Measurements from ENCODE around the gene HEPACAM. TPM values are rescaled to one million over a fixed set of nuclear protein-coding genes. Genes with fewer than 3 reads are reported as not detected.

The HEPACAM gene
- total RNA-seq, 4 donors from 2014 or later, result 0.67 to 1.7 TPM; not detected in 2

DNA sequence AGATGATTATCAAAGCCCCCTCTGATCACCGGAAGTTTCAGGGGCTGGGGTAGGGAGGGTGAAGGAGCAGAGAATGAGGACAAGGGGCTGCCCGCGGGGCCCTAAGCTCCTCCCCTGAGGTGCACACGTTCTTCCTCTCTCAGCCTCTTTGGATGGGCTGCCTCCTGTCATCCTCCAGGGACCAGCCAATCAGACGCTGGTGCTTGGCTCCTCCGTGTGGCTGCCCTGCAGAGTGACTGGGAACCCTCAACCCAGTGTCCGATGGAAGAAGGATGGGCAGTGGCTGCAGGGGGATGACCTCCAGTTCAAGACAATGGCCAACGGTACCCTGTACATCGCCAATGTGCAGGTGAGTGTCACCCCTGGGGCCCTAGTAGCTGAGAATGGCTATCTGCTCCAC lies 63.1 kb downstream of the HEPACAM start:
- Histone ChIP-seq H3K27me3 (peaks cover 0 to 29% of the 10 kb centered on the region in 2 donors), H3K4me3 (no peak overlapping the region), H3K4me1 (peaks cover 0 to 30% (median 0%) of the 10 kb centered on the region in 4 donors), H3K27ac (no peak overlapping the region), H3K36me3 (no peaks in the 10 kb centered on the region), H3K9me3 (no peaks in the 10 kb centered on the region)
- no peak for TF ChIP-seq POLR2A (IDR thresholded peaks at IDR 0.05)
- TF ChIP-seq, protein P1, sequence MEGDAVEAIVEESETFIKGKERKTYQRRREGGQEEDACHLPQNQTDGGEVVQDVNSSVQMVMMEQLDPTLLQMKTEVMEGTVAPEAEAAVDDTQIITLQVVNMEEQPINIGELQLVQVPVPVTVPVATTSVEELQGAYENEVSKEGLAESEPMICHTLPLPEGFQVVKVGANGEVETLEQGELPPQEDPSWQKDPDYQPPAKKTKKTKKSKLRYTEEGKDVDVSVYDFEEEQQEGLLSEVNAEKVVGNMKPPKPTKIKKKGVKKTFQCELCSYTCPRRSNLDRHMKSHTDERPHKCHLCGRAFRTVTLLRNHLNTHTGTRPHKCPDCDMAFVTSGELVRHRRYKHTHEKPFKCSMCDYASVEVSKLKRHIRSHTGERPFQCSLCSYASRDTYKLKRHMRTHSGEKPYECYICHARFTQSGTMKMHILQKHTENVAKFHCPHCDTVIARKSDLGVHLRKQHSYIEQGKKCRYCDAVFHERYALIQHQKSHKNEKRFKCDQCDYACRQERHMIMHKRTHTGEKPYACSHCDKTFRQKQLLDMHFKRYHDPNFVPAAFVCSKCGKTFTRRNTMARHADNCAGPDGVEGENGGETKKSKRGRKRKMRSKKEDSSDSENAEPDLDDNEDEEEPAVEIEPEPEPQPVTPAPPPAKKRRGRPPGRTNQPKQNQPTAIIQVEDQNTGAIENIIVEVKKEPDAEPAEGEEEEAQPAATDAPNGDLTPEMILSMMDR (IDR thresholded peaks at IDR 0.05), result no peak
- no peak for DNase-seq

DNA sequence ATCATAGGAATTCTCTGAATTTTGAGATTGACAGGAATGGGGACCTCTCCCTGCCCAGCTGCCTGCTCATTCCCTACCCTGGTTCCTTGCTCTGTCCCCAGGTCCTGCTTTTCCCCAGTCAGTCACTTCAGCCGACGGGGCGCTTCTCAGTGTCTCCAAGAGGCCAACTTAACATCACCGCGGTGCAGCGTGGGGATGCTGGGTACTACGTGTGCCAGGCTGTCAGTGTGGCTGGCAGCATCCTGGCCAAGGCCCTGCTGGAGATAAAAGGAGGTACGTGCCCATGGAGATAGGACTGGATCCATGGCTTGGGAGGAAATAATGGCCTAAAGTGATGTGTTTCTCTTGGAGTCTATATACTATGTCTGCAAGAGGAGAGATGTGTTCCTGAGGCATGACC lies 63.6 kb downstream of the HEPACAM start:
- no peak for DNase-seq
- peaks cover 0 to 25% (median 0%) of the 10 kb centered on the region in 4 donors for H3K4me1 ChIP-seq
- H3K27ac ChIP-seq, result no peak overlapping the region
- no peaks in the 10 kb centered on the region for H3K9me3 ChIP-seq
- no peak overlapping the region for H3K4me3 ChIP-seq
- no peaks in the 10 kb centered on the region for H3K36me3 ChIP-seq
- TF ChIP-seq, protein P1 (IDR thresholded peaks at IDR 0.05), result no peak
- no peak for TF ChIP-seq POLR2A (IDR thresholded peaks at IDR 0.05)
- peaks cover 0 to 34% of the 10 kb centered on the region in 2 donors for H3K27me3 ChIP-seq

- Histone ChIP-seq H3K27me3 (peaks cover 0 to 49% of the 10 kb centered on the region in 2 donors), H3K36me3 (no peaks in the 10 kb centered on the region), H3K9me3 (no peaks in the 10 kb centered on the region), H3K4me3 (no peak overlapping the region), H3K27ac (no peak overlapping the region), H3K4me1 (peaks cover 0 to 23% (median 0%) of the 10 kb centered on the region in 4 donors)
- DNase-seq, result no peak
- TF ChIP-seq, protein P1 (IDR thresholded peaks at IDR 0.05), result no peak
- TF ChIP-seq POLR2A (IDR thresholded peaks at IDR 0.05), result no peak
These were observed 65.4 kb downstream of the HEPACAM start for GRCh38 chr11:124870430-124870829.

- peaks cover 0 to 54% of the 10 kb centered on the region in 2 donors for H3K27me3 ChIP-seq
- DNase-seq, result no peak
These were observed 65.9 kb downstream of the HEPACAM start for GRCh38 chr11:124869856-124870387.

DNA sequence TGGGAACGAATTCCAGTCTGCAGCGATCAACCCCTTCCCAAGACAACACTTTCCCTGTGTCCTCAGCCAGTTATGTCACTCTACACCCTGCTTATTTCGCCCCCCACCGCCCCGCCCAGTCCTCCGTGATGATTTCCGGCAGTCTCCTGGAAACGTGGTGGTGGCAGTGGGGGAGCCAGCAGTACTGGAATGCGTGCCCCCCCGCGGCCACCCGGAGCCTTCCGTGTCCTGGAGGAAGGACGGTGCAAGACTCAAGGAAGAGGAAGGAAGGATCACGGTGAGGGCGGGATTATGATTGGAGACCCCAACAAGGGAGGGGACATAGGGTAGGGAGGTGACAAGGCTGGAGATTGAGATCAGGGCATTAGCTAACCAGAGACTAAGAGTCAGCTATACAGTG lies 66.5 kb downstream of the HEPACAM start:
- H3K9me3 ChIP-seq, result no peaks in the 10 kb centered on the region
- no peak overlapping the region for H3K27ac ChIP-seq
- peaks cover 0 to 54% of the 10 kb centered on the region in 2 donors for H3K27me3 ChIP-seq
- H3K4me1 ChIP-seq, result peaks cover 0 to 30% (median 0%) of the 10 kb centered on the region in 4 donors
- H3K36me3 ChIP-seq, result no peaks in the 10 kb centered on the region
- no peak overlapping the region for H3K4me3 ChIP-seq
- no peak for DNase-seq
- TF ChIP-seq POLR2A (IDR thresholded peaks at IDR 0.05), result no peak
- TF ChIP-seq, protein P1 (IDR thresholded peaks at IDR 0.05), result no peak

More at GRCh38 chr11:124869856-124870387, 65.9 kb downstream of the HEPACAM start:
- Histone ChIP-seq H3K4me1 (peaks cover 0 to 28% (median 0%) of the 10 kb centered on the region in 4 donors), H3K36me3 (no peaks in the 10 kb centered on the region), H3K9me3 (no peaks in the 10 kb centered on the region), H3K27ac (no peak overlapping the region), H3K4me3 (no peak overlapping the region)
- TF ChIP-seq POLR2A (IDR thresholded peaks at IDR 0.05), result no peak
- TF ChIP-seq, protein P1 (IDR thresholded peaks at IDR 0.05), result no peak

Other genes with a start within 250 kb of the HEPACAM start
- gene NRGN, start 196.1 kb downstream of the HEPACAM start, total RNA-seq, result 10 to 100 TPM in 1 of 4 donors, under 1 TPM in 1, not detected in 2; 0.67 to 10.7 TPM
- gene VSIG2, start 183.8 kb downstream of the HEPACAM start, total RNA-seq, result not detected
- gene ESAM, start 173.8 kb downstream of the HEPACAM start, total RNA-seq, result 10 to 100 TPM in 1 of 4 donors, 1 to 10 TPM in 3; 1.2 to 11.1 (median 6.6) TPM
- 10 to 100 TPM; 16.5 to 33.8 (median 17.3) TPM for gene MSANTD2, start 135.6 kb downstream of the HEPACAM start, total RNA-seq
- gene ROBO3, start 70.6 kb downstream of the HEPACAM start, total RNA-seq, result 10 to 100 TPM in 2 of 4 donors, 1 to 10 TPM in 2; 3.6 to 49.5 (median 16.1) TPM
- gene ROBO4, start 38.2 kb downstream of the HEPACAM start, total RNA-seq, result 10 to 100 TPM in 1 of 4 donors, 1 to 10 TPM in 3; 3.7 to 20.6 (median 5.4) TPM
- gene HEPN1, start 16.8 kb downstream of the HEPACAM start, total RNA-seq, result not detected
- gene CCDC15, start 18.2 kb upstream of the HEPACAM start, total RNA-seq, result 1 to 10 TPM in 2 of 4 donors, under 1 TPM in 2; 0.35 to 7.4 (median 1.8) TPM
- gene SLC37A2, start 127.3 kb upstream of the HEPACAM start, total RNA-seq, result 1 to 10 TPM in 3 of 4 donors, under 1 TPM in 1; 0.88 to 6.6 (median 2.6) TPM
- 10 to 100 TPM; 11.4 to 19.2 (median 15.4) TPM for gene TMEM218, start 175.6 kb upstream of the HEPACAM start, total RNA-seq
- 1 to 10 TPM in 2 of 4 donors, not detected in 2; 1.4 to 8.3 TPM for gene PKNOX2, start 228.7 kb upstream of the HEPACAM start, total RNA-seq